PC-3 (cell line): ENCODE results near the gene SUGCT. TPM values are rescaled to one million over a fixed set of nuclear protein-coding genes. Genes with fewer than 3 reads are reported as not detected.

Experiments
- ATAC-seq: fragments of 200-7000 bp; cut with Tn5 transposase; 2 replicates; pipeline ENCODE4 v1.9.1; 2020; ENCODE audit warnings: mild to moderate bottlenecking, moderate library complexity
- BruUV-seq: library from RNA; stranded (reverse); fragments of 400-500 nt; replicated peaks from 2 replicates; lab custom pipeline; 2021; lab: Mats Ljungman, UMichigan
- CTCF ChIA-PET: fragments of 300-600 bp; sonication (Branson Sonifier 250); formaldehyde crosslinking; loops from one replicate; lab custom pipeline; 2022; ENCODE audit warnings: antibody characterized with exemption; lab: Charles Lee
- POLR2A ChIA-PET: fragments of 300-600 bp; sonication (Branson Sonifier 250); formaldehyde crosslinking; loops from one replicate; lab custom pipeline; 2022; ENCODE audit warnings: antibody characterized with exemption; ENCODE audit not compliant: unreplicated experiment; lab: Charles Lee
- DNase-seq: peaks from one replicate; pipeline ENCODE4 v3.0.0-alpha.2; 2015
- H2AFZ ChIP-seq: fragments of 300-600 bp; sonication (generic); 2 replicates; pipeline ENCODE4 v1.6.0; 2016; ENCODE audit warnings: antibody characterized with exemption, low read length
- H3F3A ChIP-seq: fragments of 300-600 bp; sonication (generic); one replicate; pipeline ENCODE4 v1.6.0; 2017; ENCODE audit warnings: antibody characterized with exemption, low read length, control low read depth, mild to moderate bottlenecking; ENCODE audit not compliant: unreplicated experiment
- H3K27ac ChIP-seq: fragments of 300-600 bp; sonication (generic); 2 replicates; pipeline ENCODE4 v1.5.1; 2016; ENCODE audit warnings: mild to moderate bottlenecking, low read length
- H3K27me3 ChIP-seq: fragments of 300-600 bp; sonication (generic); 2 replicates; pipeline ENCODE4 v1.6.1; 2016; ENCODE audit warnings: low read length, mixed read lengths
- H3K36me3 ChIP-seq: fragments of 300-600 bp; sonication (generic); 2 replicates; pipeline ENCODE4 v1.6.1; 2016; ENCODE audit warnings: low read depth, mixed run types, low read length, mixed read lengths
- H3K4me1 ChIP-seq: fragments of 300-600 bp; sonication (generic); 2 replicates; pipeline ENCODE4 v1.5.1; 2016; ENCODE audit warnings: low read length; ENCODE audit not compliant: insufficient read depth
- H3K4me2 ChIP-seq: fragments of 300-600 bp; sonication (generic); 2 replicates; pipeline ENCODE4 v1.6.0; 2016; ENCODE audit warnings: low read length
- H3K4me3 ChIP-seq: fragments of 300-600 bp; sonication (generic); 2 replicates; pipeline ENCODE4 v1.5.1; 2016; ENCODE audit warnings: mild to moderate bottlenecking, low read length, mixed read lengths
- H3K79me2 ChIP-seq: fragments of 300-600 bp; sonication (generic); 2 replicates; pipeline ENCODE4 v1.6.1; 2017; ENCODE audit warnings: low read length, mixed read lengths
- H3K9ac ChIP-seq: fragments of 300-600 bp; sonication (generic); 2 replicates; pipeline ENCODE4 v1.6.0; 2016; ENCODE audit warnings: mild to moderate bottlenecking, low read length
- H3K9me2 ChIP-seq: fragments of 300-600 bp; sonication (generic); replicated peaks from 2 replicates; pipeline ENCODE4 v1.6.1; 2016; ENCODE audit warnings: mixed run types, low read length, mixed read lengths
- H3K9me3 ChIP-seq: fragments of 300-600 bp; sonication (generic); 2 replicates; pipeline ENCODE4 v1.6.1; 2016; ENCODE audit warnings: low read length, mixed read lengths
- H4K20me1 ChIP-seq: fragments of 300-600 bp; sonication (generic); 2 replicates; pipeline ENCODE4 v1.6.1; 2016; ENCODE audit warnings: low read length, mixed read lengths
- EZH2 ChIP-seq: fragments of 300-600 bp; sonication (generic); IDR thresholded peaks from one replicate; pipeline ENCODE4 v1.6.1; 2017; ENCODE audit warnings: antibody characterized with exemption, mild to moderate bottlenecking, low read length; ENCODE audit not compliant: unreplicated experiment
- EZH2phosphoT487 ChIP-seq: fragments of 300-600 bp; sonication (generic); IDR thresholded peaks from 2 replicates; pipeline ENCODE4 v1.6.1; 2018; ENCODE audit warnings: mild to moderate bottlenecking, antibody characterized with exemption, low read length, borderline replicate concordance
- intact Hi-C: fragments of 100-400 bp; cut with micrococcal nuclease; formaldehyde crosslinking; loops from 2 replicates; pipeline ENCODE4 v1.9.0; 2023
- total RNA-seq: library from RNA; depleted of rRNA; stranded (reverse); fragments of >200 nt; gene quantifications from 2 replicates; pipeline ENCODE4 v1.2.3, GENCODE V29; 2014
- TF ChIP-seq, protein P1 (sequence below): fragments of 300-600 bp; sonication (generic); conservative IDR thresholded peaks from 2 replicates; pipeline ENCODE4 v1.5.1; 2017; ENCODE audit warnings: antibody characterized with exemption, low read depth, mild to moderate bottlenecking, low read length

The SUGCT gene
- total RNA-seq, 1 experiment from 2014 or later, result 2.9 TPM

GRCh38 chr7:40097728-40098127, 37.1 kb upstream of the SUGCT start:
- Histone ChIP-seq H3K27ac (no peak overlapping the region), H2AFZ (no peak overlapping the region), H3K36me3 (peaks cover 11% of the 10 kb centered on the region; the same call in 1 of the 2 replicates), H3K4me2 (no peak overlapping the region), H3K9me3 (no peaks in the 10 kb centered on the region), H3F3A (no peaks in the 10 kb centered on the region), H3K27me3 (no peaks in the 10 kb centered on the region), H3K9ac (no peak overlapping the region), H3K4me3 (no peak overlapping the region), H3K79me2 (no peaks in the 10 kb centered on the region), H3K9me2 (no peaks in the 10 kb centered on the region), H3K4me1 (no peaks in the 10 kb centered on the region), H4K20me1 (no peaks in the 10 kb centered on the region)
- no peak for ATAC-seq
- DNase-seq, result no peak
- BruUV-seq, result no TSS peak
- CTCF ChIA-PET, result no interaction called here
- TF ChIP-seq EZH2, result no peak
- TF ChIP-seq, protein P1, sequence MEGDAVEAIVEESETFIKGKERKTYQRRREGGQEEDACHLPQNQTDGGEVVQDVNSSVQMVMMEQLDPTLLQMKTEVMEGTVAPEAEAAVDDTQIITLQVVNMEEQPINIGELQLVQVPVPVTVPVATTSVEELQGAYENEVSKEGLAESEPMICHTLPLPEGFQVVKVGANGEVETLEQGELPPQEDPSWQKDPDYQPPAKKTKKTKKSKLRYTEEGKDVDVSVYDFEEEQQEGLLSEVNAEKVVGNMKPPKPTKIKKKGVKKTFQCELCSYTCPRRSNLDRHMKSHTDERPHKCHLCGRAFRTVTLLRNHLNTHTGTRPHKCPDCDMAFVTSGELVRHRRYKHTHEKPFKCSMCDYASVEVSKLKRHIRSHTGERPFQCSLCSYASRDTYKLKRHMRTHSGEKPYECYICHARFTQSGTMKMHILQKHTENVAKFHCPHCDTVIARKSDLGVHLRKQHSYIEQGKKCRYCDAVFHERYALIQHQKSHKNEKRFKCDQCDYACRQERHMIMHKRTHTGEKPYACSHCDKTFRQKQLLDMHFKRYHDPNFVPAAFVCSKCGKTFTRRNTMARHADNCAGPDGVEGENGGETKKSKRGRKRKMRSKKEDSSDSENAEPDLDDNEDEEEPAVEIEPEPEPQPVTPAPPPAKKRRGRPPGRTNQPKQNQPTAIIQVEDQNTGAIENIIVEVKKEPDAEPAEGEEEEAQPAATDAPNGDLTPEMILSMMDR, result no peak
- TF ChIP-seq EZH2phosphoT487, result no peak
- POLR2A ChIA-PET, result no interaction called here
- intact Hi-C loops, result no loop called here

DNA sequence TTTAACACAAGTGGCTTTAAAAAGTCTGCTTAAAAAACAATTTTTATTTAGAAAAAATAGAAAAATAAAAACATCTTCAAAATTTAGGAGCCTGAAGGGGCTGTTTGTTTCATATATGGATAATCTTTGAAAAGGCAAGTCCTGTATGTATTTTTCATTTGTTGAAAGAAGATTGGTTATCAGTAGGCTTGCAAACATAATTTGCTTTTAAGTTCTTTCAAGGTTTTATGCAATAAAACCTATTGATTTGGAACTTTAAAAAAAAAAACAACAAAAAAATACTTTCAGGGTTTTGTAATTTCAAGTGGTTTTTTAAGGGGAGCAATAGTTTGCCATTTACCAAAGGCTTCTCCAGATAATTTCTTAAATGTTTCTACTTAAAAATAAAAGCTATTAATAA, 36.0 kb upstream of the SUGCT start:
- no peaks in the 10 kb centered on the region for H4K20me1 ChIP-seq
- H3F3A ChIP-seq, result no peaks in the 10 kb centered on the region
- no peak for DNase-seq
- H3K9me2 ChIP-seq, result no peaks in the 10 kb centered on the region
- no peaks in the 10 kb centered on the region for H3K4me1 ChIP-seq
- intact Hi-C loops, result no loop called here
- ATAC-seq, result no peak
- H3K4me3 ChIP-seq, result no peak overlapping the region
- TF ChIP-seq EZH2 (no peak), EZH2phosphoT487 (no peak)
- TF ChIP-seq, protein P1, result no peak
- peaks cover 8% of the 10 kb centered on the region; the same call in 1 of the 2 replicates for H3K36me3 ChIP-seq
- no peak overlapping the region for H2AFZ ChIP-seq
- ChIA-PET CTCF (no interaction called here), POLR2A (no interaction called here)
- BruUV-seq, result no TSS peak
- H3K9me3 ChIP-seq, result no peaks in the 10 kb centered on the region
- no peak overlapping the region for H3K27ac ChIP-seq
- no peaks in the 10 kb centered on the region for H3K27me3 ChIP-seq
- no peak overlapping the region for H3K4me2 ChIP-seq
- no peak overlapping the region for H3K9ac ChIP-seq
- H3K79me2 ChIP-seq, result no peaks in the 10 kb centered on the region

GRCh38 chr7:40099837-40100236, 35.0 kb upstream of the SUGCT start:
- Histone ChIP-seq H4K20me1 (no peaks in the 10 kb centered on the region), H3K79me2 (no peaks in the 10 kb centered on the region), H3K4me1 (no peaks in the 10 kb centered on the region), H3F3A (no peaks in the 10 kb centered on the region), H2AFZ (no peak overlapping the region), H3K9ac (no peak overlapping the region), H3K4me2 (no peak overlapping the region), H3K4me3 (no peak overlapping the region), H3K27ac (no peak overlapping the region), H3K36me3 (no peaks in the 10 kb centered on the region; the same call in 1 of the 2 replicates), H3K27me3 (no peaks in the 10 kb centered on the region), H3K9me3 (no peaks in the 10 kb centered on the region), H3K9me2 (no peaks in the 10 kb centered on the region)
- intact Hi-C loops, result no loop called here
- TF ChIP-seq EZH2phosphoT487, result no peak
- no peak for ATAC-seq
- no peak for DNase-seq
- BruUV-seq, result no TSS peak
- ChIA-PET CTCF (no interaction called here), POLR2A (no interaction called here)
